ENCODE data around the gene HABP2.
A peak's percentile ranks its signal among the peaks of the same experiment; 100 is the strongest.

Gene HABP2

GRCh38 chr10:113552701-113553100, at the start of gene HABP2:
HABP2 (plus strand) TSS chr10:113553053; CDS start chr10:113553122, 69 bp downstream.
- DNase-seq = no peak

GRCh38 chr10:113503930-113504329, 48.9 kb upstream of the HABP2 start:
- no peak for DNase-seq

GRCh38 chr10:113504423-113504822, 48.4 kb upstream of the HABP2 start:
- DNase-seq = no peak

GRCh38 chr10:113506476-113506875, 46.4 kb upstream of the HABP2 start:
- no peak for DNase-seq

GRCh38 chr10:113511419-113511818, 41.4 kb upstream of the HABP2 start:
- no peak for DNase-seq

- DNase-seq = no peak
Observed at GRCh38 chr10:113515161-113515560, 37.7 kb upstream of the HABP2 start.

GRCh38 chr10:113515601-113516000, 37.3 kb upstream of the HABP2 start:
- DNase-seq = no peak

- no peak for DNase-seq
Observed at GRCh38 chr10:113516061-113516460, 36.8 kb upstream of the HABP2 start.

- no peak for DNase-seq
Observed at GRCh38 chr10:113517165-113517900, 35.5 kb upstream of the HABP2 start.

- no peak for DNase-seq
Observed at GRCh38 chr10:113517901-113518260, 35.0 kb upstream of the HABP2 start.

- DNase-seq = no peak
Observed at GRCh38 chr10:113518415-113518814, 34.4 kb upstream of the HABP2 start.

- DNase-seq = no peak
Observed at GRCh38 chr10:113518816-113519591, 33.8 kb upstream of the HABP2 start.

GRCh38 chr10:113519681-113520115, 33.2 kb upstream of the HABP2 start:
- no peak for DNase-seq

- no peak for DNase-seq
Observed at GRCh38 chr10:113520261-113520660, 32.6 kb upstream of the HABP2 start.

GRCh38 chr10:113520690-113521474, 32.0 kb upstream of the HABP2 start:
- DNase-seq = peak; percentile 35

GRCh38 chr10:113521475-113521795, 31.4 kb upstream of the HABP2 start:
- DNase-seq = no peak

GRCh38 chr10:113522460-113522859, 30.4 kb upstream of the HABP2 start:
- no peak for DNase-seq

- no peak for DNase-seq
Observed at GRCh38 chr10:113523071-113523470, 29.8 kb upstream of the HABP2 start.

- no peak for DNase-seq
Observed at GRCh38 chr10:113523628-113524027, 29.2 kb upstream of the HABP2 start.

- no peak for DNase-seq
Observed at GRCh38 chr10:113524120-113524519, 28.7 kb upstream of the HABP2 start.

- no peak for DNase-seq
Observed at GRCh38 chr10:113524539-113525490, 28.0 kb upstream of the HABP2 start.

GRCh38 chr10:113525713-113526112, 27.1 kb upstream of the HABP2 start:
- no peak for DNase-seq

Data from stimulated activated CD8-positive, alpha-beta memory T cell treated with anti-CD3 and anti-CD28 coated beads, Interleukin-4, amount 100 ng/mL, for 48 hours (primary cell).